GM13976 (cell line): Measurements from ENCODE around the gene TM7SF2.

Source experiments
- DNase-seq: peaks from one replicate; pipeline ENCODE4 v3.0.0; 2012; ENCODE audit warnings: low spot score
- CTCF ChIP-seq: IDR thresholded peaks from 2 replicates; pipeline ENCODE4 v1.5.1; 2012; ENCODE audit warnings: borderline replicate concordance, mild to moderate bottlenecking; ENCODE audit not compliant: insufficient read depth; ENCODE audit errors: extremely low read depth, missing control alignments, control extremely low read depth
- in situ Hi-C: fragments of 300-500 bp; cut with MboI; formaldehyde crosslinking; loops from one replicate; pipeline ENCODE4 v1.12.0; 2022; ENCODE audit warnings: low sequenced_read_pairs, mixed read lengths, inconsistent platforms; ENCODE audit not compliant: unreplicated experiment

TM7SF2 gene

GRCh38 chr11:65160643-65161042, 49.0 kb downstream of the TM7SF2 start:
- DNase-seq: no peak
- in situ Hi-C loops: no loop called here
- no peak for TF ChIP-seq CTCF

- no peak for TF ChIP-seq CTCF
- in situ Hi-C loops: no loop called here
- no peak for DNase-seq
Measured at GRCh38 chr11:65163684-65164083, 52.0 kb downstream of the TM7SF2 start.
